Right lobe of liver (tissue), 6 donors: ENCODE data around the gene BNIP3. TPM values are rescaled to one million over a fixed set of nuclear protein-coding genes. Genes with fewer than 3 reads are reported as not detected.
"Not testable (repeated sequence)": the region's sequence is repeated elsewhere in the genome, so short reads cannot be mapped to it uniquely, and the experiment has no call there.

Source experiments
- ATAC-seq, 4 donors: fragments of 200-7000 bp; cut with Tn5 transposase; one replicate each; pipeline ENCODE4 v1.9.1; 2020; ENCODE audit warnings: mild to moderate bottlenecking in 4 of 4, moderate library complexity in 4 of 4
- DNase-seq, 3 donors: peaks; one replicate each; pipeline ENCODE4 v3.0.0-alpha.2; 2020
- H3K27ac ChIP-seq, 3 donors: fragments of 200-600 bp; one replicate each; pipeline ENCODE4 v1.8.0; 2022
- H3K27me3 ChIP-seq, 2 donors: fragments of 200-600 bp; one replicate each; pipeline ENCODE4 v1.8.0; 2022
- H3K36me3 ChIP-seq, 4 donors: fragments of 200-600 bp; sonication (generic) in 1 of 4; one replicate each; pipeline versions ENCODE4 v1.5.1 to v1.8.0; 2017 to 2022; ENCODE audit warnings: control low read depth in 1 of 4
- H3K4me1 ChIP-seq, 4 donors: fragments of 200-600 bp; sonication (generic) in 1 of 4; one replicate each; pipeline versions ENCODE4 v1.5.1 to v1.8.0; 2017 to 2022; ENCODE audit warnings: control low read depth in 1 of 4
- H3K4me3 ChIP-seq, 3 donors: fragments of 200-600 bp; one replicate each; pipeline ENCODE4 v1.8.0; 2022
- H3K9me3 ChIP-seq, 4 donors: fragments of 200-600 bp; sonication (generic) in 1 of 4; one replicate each; pipeline versions ENCODE4 v1.5.1 to v1.8.0; 2017 to 2022; ENCODE audit warnings: control low read depth in 1 of 4
- CTCF ChIP-seq, 4 donors: fragments of 200-600 bp in 3 of 4; fragments of 450-650 bp in 1 of 4; IDR thresholded peaks; one replicate each; pipeline versions ENCODE4 v1.5.1 to v1.8.0; 2016 to 2022; ENCODE audit warnings: antibody characterized with exemption in 4 of 4, mild to moderate bottlenecking in 2 of 4
- POLR2A ChIP-seq: fragments of 450-650 bp; IDR thresholded peaks from one replicate; pipeline ENCODE4 v1.6.1; 2017; ENCODE audit warnings: antibody characterized with exemption, mild to moderate bottlenecking
- WGBS: methylation state at CpG from one replicate; pipeline ENCODE4 v1.1.6; 2018; ENCODE audit warnings: low coverage, low lambda C conversion rate; ENCODE audit not compliant: insufficient coverage; ENCODE audit errors: missing lambda C conversion rate; 5-methylcytosine and 5-hydroxymethylcytosine counted together
- intact Hi-C, 2 donors: fragments of 100-400 bp; cut with DNase I; formaldehyde crosslinking; loops; one replicate each; pipeline versions ENCODE4 v1.11.2 to v1.14.1; 2022
- total RNA-seq, 6 experiments: library from RNA; depleted of rRNA in 2 of 6; stranded (reverse); fragments of >200 nt in 2 of 6; fragmentation: NEBNext Ultra II Directional in 3 of 6; extraction: Animal tissue kit (Norgen Biotek cat#: 25700) in 3 of 6; gene quantifications; one replicate each; pipeline versions ENCODE4 v1.1.0 to v1.2.4, GENCODE V29; 2016 to 2023
- donor health status: DM: no; HTN: yes; CAD: no.
- donor health status: DM: no; HTN: no; CAD: no.
- donor health status: DM: no; HTN: no; CAD: no.
- donor health status: DM: no; HTN: yes; CAD: no.
- donor health status: DM: no; HTN: yes; CAD: no.

The BNIP3 gene
- total RNA-seq, 6 experiments from 2014 or later = 87.7 to 373 (median 102) TPM

- H3K27me3 ChIP-seq = no peaks in the 10 kb centered on the region
- H3K36me3 ChIP-seq = peaks cover 0 to 42% (median 16%) of the 10 kb centered on the region in 4 donors
- intact Hi-C loops = no loop called here
- no peaks in the 10 kb centered on the region for H3K9me3 ChIP-seq
- H3K4me3 ChIP-seq = no peak overlapping the region
- 96% methylated on average over 34 of the region's 38 CpGs for WGBS
- H3K27ac ChIP-seq = no peak overlapping the region
- DNase-seq = no peak
- ATAC-seq = no peak
- H3K4me1 ChIP-seq = no peaks in the 10 kb centered on the region
- TF ChIP-seq POLR2A = no peak
- TF ChIP-seq CTCF (IDR thresholded peaks at IDR 0.05) = no peak
Observed at GRCh38 chr10:131955591-131956340, 26.0 kb downstream of the BNIP3 start.

- Histone ChIP-seq H3K9me3 (no peaks in the 10 kb centered on the region), H3K27ac (no peak overlapping the region), H3K27me3 (no peaks in the 10 kb centered on the region), H3K36me3 (peaks cover 0 to 43% (median 13%) of the 10 kb centered on the region in 4 donors), H3K4me3 (no peak overlapping the region), H3K4me1 (no peaks in the 10 kb centered on the region)
- WGBS = 89% methylated on average over 21 of the region's 21 CpGs
- ATAC-seq (no peak), DNase-seq (no peak)
- TF ChIP-seq CTCF (IDR thresholded peaks at IDR 0.05) (no peak), POLR2A (no peak)
- intact Hi-C loops = no loop called here
Observed at GRCh38 chr10:131954356-131954965, 27.3 kb downstream of the BNIP3 start.

- H3K9me3 ChIP-seq, DNase-seq, H3K27ac ChIP-seq, intact Hi-C loops, H3K27me3 ChIP-seq, ATAC-seq, H3K4me3 ChIP-seq, H3K4me1 ChIP-seq: not testable (repeated sequence)
- H3K36me3 ChIP-seq = peaks cover 0 to 65% (median 20%) of the 10 kb centered on the region in 4 donors
- WGBS = 79% methylated on average over 5 of the region's 7 CpGs
Observed at GRCh38 chr10:131949908-131950307, 31.8 kb downstream of the BNIP3 start.

GRCh38 chr10:131949041-131949862 is 32.5 kb downstream of the BNIP3 start:
- 92% methylated on average over 12 of the region's 23 CpGs for WGBS
- peak in 2 of 3 donors; percentile 34 to 35 for DNase-seq

More at GRCh38 chr10:131949041-131949862, 32.5 kb downstream of the BNIP3 start:
- Histone ChIP-seq H3K4me1 (no peaks in the 10 kb centered on the region), H3K36me3 (peaks cover 0 to 60% (median 20%) of the 10 kb centered on the region in 4 donors), H3K9me3 (no peaks in the 10 kb centered on the region), H3K4me3 (no peak overlapping the region), H3K27me3 (no peaks in the 10 kb centered on the region), H3K27ac (no peak overlapping the region)
- no peak for ATAC-seq
- intact Hi-C loops = no loop called here
- TF ChIP-seq POLR2A (no peak), CTCF (IDR thresholded peaks at IDR 0.05) (no peak)
